Trophoblast cell (in vitro differentiated cells and primary cell): ENCODE data around the gene CACTIN.

Source experiments
- DNase-seq, 2 donors: peaks; one replicate each; pipeline ENCODE4 v3.0.0-alpha.2; 2016
- H2AFZ ChIP-seq: 2 replicates; pipeline ENCODE4 v1.6.1; 2013; ENCODE audit warnings: low read length, moderate library complexity, mild to moderate bottlenecking; ENCODE audit not compliant: insufficient read depth, poor library complexity
- H2AK5ac ChIP-seq: 2 replicates; pipeline ENCODE4 v1.6.1; 2013; ENCODE audit warnings: mild to moderate bottlenecking, low read length
- H2BK120ac ChIP-seq: 2 replicates; pipeline ENCODE4 v1.6.1; 2013; ENCODE audit warnings: low read length, mild to moderate bottlenecking, moderate library complexity; ENCODE audit not compliant: insufficient read depth, poor library complexity
- H2BK12ac ChIP-seq: 2 replicates; pipeline ENCODE4 v1.6.1; 2013; ENCODE audit warnings: mild to moderate bottlenecking, low read length, moderate library complexity
- H2BK5ac ChIP-seq: 2 replicates; pipeline ENCODE4 v1.6.1; 2013; ENCODE audit warnings: low read length, low read depth, moderate library complexity, mild to moderate bottlenecking; ENCODE audit not compliant: poor library complexity
- H3K14ac ChIP-seq: 2 replicates; pipeline ENCODE4 v1.6.1; 2013; ENCODE audit warnings: mild to moderate bottlenecking, low read length
- H3K18ac ChIP-seq: 2 replicates; pipeline ENCODE4 v1.6.1; 2013; ENCODE audit warnings: mild to moderate bottlenecking, low read length
- H3K23ac ChIP-seq: 2 replicates; pipeline ENCODE4 v1.6.1; 2013; ENCODE audit warnings: low read length
- H3K27ac ChIP-seq: 2 replicates; pipeline ENCODE4 v1.5.1; 2013; ENCODE audit warnings: low read depth, mild to moderate bottlenecking, inconsistent platforms, low read length, moderate library complexity
- H3K27me3 ChIP-seq: 2 replicates; pipeline ENCODE4 v1.6.1; 2013; ENCODE audit warnings: inconsistent platforms, mild to moderate bottlenecking, low read length, moderate library complexity; ENCODE audit not compliant: insufficient read depth
- H3K36me3 ChIP-seq, 2 experiments: 1 replicate in 1 of 2; 2 replicates in 1 of 2; pipeline ENCODE4 v1.6.1; 2013; ENCODE audit warnings: low read length in 2 of 2, mild to moderate bottlenecking in 2 of 2, moderate library complexity in 1 of 2; ENCODE audit not compliant: insufficient read depth in 2 of 2, control insufficient read depth in 1 of 2
- H3K4ac ChIP-seq: 2 replicates; pipeline ENCODE4 v1.6.1; 2013; ENCODE audit warnings: low read depth, mild to moderate bottlenecking, low read length, moderate library complexity
- H3K4me1 ChIP-seq, 2 experiments: 1 replicate in 1 of 2; 2 replicates in 1 of 2; pipeline ENCODE4 v1.6.1; 2013; ENCODE audit warnings: low read length in 2 of 2, mild to moderate bottlenecking in 2 of 2, moderate library complexity in 1 of 2; ENCODE audit not compliant: insufficient read depth in 2 of 2, control insufficient read depth in 1 of 2
- H3K4me2 ChIP-seq: 2 replicates; pipeline ENCODE4 v1.6.1; 2013; ENCODE audit warnings: inconsistent platforms, mild to moderate bottlenecking, low read length, moderate library complexity
- H3K4me3 ChIP-seq: 2 replicates; pipeline ENCODE4 v1.5.1; 2013; ENCODE audit warnings: mild to moderate bottlenecking, low read depth, low read length, inconsistent platforms
- H3K79me1 ChIP-seq: one replicate; pipeline ENCODE4 v1.6.1; 2013; ENCODE audit warnings: low read length
- H3K79me2 ChIP-seq: 2 replicates; pipeline ENCODE4 v1.6.1; 2013; ENCODE audit warnings: low read length, mild to moderate bottlenecking; ENCODE audit not compliant: control insufficient read depth, insufficient read depth, poor library complexity
- H3K9ac ChIP-seq: 2 replicates; pipeline ENCODE4 v1.6.1; 2013; ENCODE audit warnings: mild to moderate bottlenecking, low read length
- H3K9me3 ChIP-seq: 2 replicates; pipeline ENCODE4 v1.6.1; 2013; ENCODE audit warnings: low read depth, mild to moderate bottlenecking, control low read depth, inconsistent platforms, low read length; ENCODE audit not compliant: insufficient read depth
- H4K12ac ChIP-seq: 2 replicates; pipeline ENCODE4 v1.6.1; 2013; ENCODE audit warnings: low read depth, mild to moderate bottlenecking, low read length, moderate library complexity
- H4K8ac ChIP-seq: 2 replicates; pipeline ENCODE4 v1.6.1; 2013; ENCODE audit warnings: low read depth, mild to moderate bottlenecking, low read length, moderate library complexity
- H4K91ac ChIP-seq: one replicate; pipeline ENCODE4 v1.6.1; 2013; ENCODE audit warnings: low read depth, mild to moderate bottlenecking, low read length, moderate library complexity
- WGBS: extraction: QIAGEN DNeasy Blood & Tissue Kit; methylation state at CpG from one replicate; pipeline ENCODE4 v1.1.7; 2013; ENCODE audit warnings: missing lambda C conversion rate; ENCODE audit not compliant: insufficient read length, insufficient coverage; ENCODE audit errors: extremely low coverage; 5-methylcytosine and 5-hydroxymethylcytosine counted together

Gene CACTIN

GRCh38 chr19:3593156-3593555 is 33.4 kb downstream of the CACTIN start:
- no CpG with 5 or more reads among the region's 11 CpGs for WGBS

GRCh38 chr19:3591876-3592613 is 34.5 kb downstream of the CACTIN start:
- H2BK12ac ChIP-seq, result no peak overlapping the region
- H3K27ac ChIP-seq, result no peak overlapping the region
- H4K8ac ChIP-seq, result no peak overlapping the region
- no peaks in the 10 kb centered on the region for H3K79me1 ChIP-seq
- no peak overlapping the region for H3K9ac ChIP-seq
- H4K91ac ChIP-seq, result no peak overlapping the region
- WGBS, result no CpG with 5 or more reads among the region's 9 CpGs
- H3K14ac ChIP-seq, result no peak overlapping the region
- H3K23ac ChIP-seq, result no peak overlapping the region
- no peak overlapping the region for H2AFZ ChIP-seq
- no peak overlapping the region for H2BK120ac ChIP-seq
- H3K27me3 ChIP-seq, result no peaks in the 10 kb centered on the region
- no peak overlapping the region for H3K4ac ChIP-seq
- H3K79me2 ChIP-seq, result no peaks in the 10 kb centered on the region
- no peak for DNase-seq
- no peaks in the 10 kb centered on the region for H3K36me3 ChIP-seq
- no peak overlapping the region for H3K4me3 ChIP-seq
- no peak overlapping the region for H3K18ac ChIP-seq
- no peak overlapping the region for H3K4me2 ChIP-seq
- no peak overlapping the region for H2BK5ac ChIP-seq
- H4K12ac ChIP-seq, result no peak overlapping the region
- peaks cover 14% of the 10 kb centered on the region for H3K9me3 ChIP-seq
- H3K4me1 ChIP-seq, result no peaks in the 10 kb centered on the region
- H2AK5ac ChIP-seq, result no peak overlapping the region

More at GRCh38 chr19:3593156-3593555, 33.4 kb downstream of the CACTIN start:
- H3K4ac ChIP-seq, result no peak overlapping the region
- H3K18ac ChIP-seq, result no peak overlapping the region
- no peaks in the 10 kb centered on the region for H3K27me3 ChIP-seq
- no peak overlapping the region for H3K9ac ChIP-seq
- no peak overlapping the region for H2AFZ ChIP-seq
- H3K36me3 ChIP-seq, result no peaks in the 10 kb centered on the region
- H2BK5ac ChIP-seq, result no peak overlapping the region
- no peak overlapping the region for H2AK5ac ChIP-seq
- no peak overlapping the region for H4K8ac ChIP-seq
- H3K4me1 ChIP-seq, result no peaks in the 10 kb centered on the region
- H3K4me2 ChIP-seq, result no peak overlapping the region
- H3K27ac ChIP-seq, result no peak overlapping the region
- no peak overlapping the region for H3K23ac ChIP-seq
- no peak overlapping the region for H3K14ac ChIP-seq
- no peaks in the 10 kb centered on the region for H3K79me1 ChIP-seq
- no peak for DNase-seq
- H4K12ac ChIP-seq, result no peak overlapping the region
- peaks cover 14% of the 10 kb centered on the region for H3K9me3 ChIP-seq
- no peaks in the 10 kb centered on the region for H3K79me2 ChIP-seq
- no peak overlapping the region for H2BK12ac ChIP-seq
- no peak overlapping the region for H4K91ac ChIP-seq
- no peak overlapping the region for H3K4me3 ChIP-seq
- no peak overlapping the region for H2BK120ac ChIP-seq

GRCh38 chr19:3590991-3591659 is 35.5 kb downstream of the CACTIN start:
- Histone ChIP-seq H3K9me3 (peaks cover 16% of the 10 kb centered on the region), H3K4ac (no peak overlapping the region), H3K79me1 (no peaks in the 10 kb centered on the region), H2BK12ac (no peak overlapping the region), H3K27me3 (peaks cover 7% of the 10 kb centered on the region), H2AK5ac (no peak overlapping the region), H2BK120ac (no peak overlapping the region), H3K4me3 (no peak overlapping the region), H4K8ac (no peak overlapping the region), H3K18ac (no peak overlapping the region), H2BK5ac (no peak overlapping the region), H3K23ac (no peak overlapping the region), H3K36me3 (no peaks in the 10 kb centered on the region), H2AFZ (no peak overlapping the region), H4K12ac (no peak overlapping the region), H3K14ac (no peak overlapping the region), H3K9ac (no peak overlapping the region), H3K27ac (no peak overlapping the region), H3K79me2 (no peaks in the 10 kb centered on the region), H3K4me1 (no peaks in the 10 kb centered on the region), H3K4me2 (no peak overlapping the region), H4K91ac (no peak overlapping the region)
- no CpG with 5 or more reads among the region's 8 CpGs for WGBS
- DNase-seq, result no peak

DNA sequence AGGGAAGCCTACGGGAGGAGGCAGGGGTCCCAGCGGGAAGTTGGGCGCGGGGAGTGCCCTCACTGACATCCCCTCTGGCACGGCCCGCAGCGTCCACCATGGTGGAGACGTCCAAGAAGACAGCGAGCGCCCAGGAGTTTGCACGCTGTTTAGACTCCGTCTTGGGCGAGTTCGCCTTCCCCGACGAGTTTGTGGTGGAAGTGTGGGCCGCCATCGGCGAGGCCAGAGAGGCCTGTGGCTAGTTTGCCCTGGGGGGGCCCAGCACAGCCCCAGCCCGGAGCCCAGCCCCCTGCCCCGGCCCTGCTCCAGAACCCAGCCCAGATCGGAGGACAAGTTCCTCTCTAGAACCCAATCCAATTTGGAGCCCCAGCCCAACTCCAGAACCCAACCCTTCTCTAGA is 36.6 kb downstream of the CACTIN start:
- H2AK5ac ChIP-seq, result no peak overlapping the region
- H2BK5ac ChIP-seq, result no peak overlapping the region
- peaks cover 0 to 3% of the 10 kb centered on the region in 2 experiments for H3K4me1 ChIP-seq
- H3K9me3 ChIP-seq, result peaks cover 16% of the 10 kb centered on the region
- no peak overlapping the region for H3K4me2 ChIP-seq
- no CpG with 5 or more reads among the region's 22 CpGs for WGBS
- no peak overlapping the region for H2BK120ac ChIP-seq
- H3K4ac ChIP-seq, result no peak overlapping the region
- no peak for DNase-seq
- H3K27ac ChIP-seq, result no peak overlapping the region
- no peak overlapping the region for H2AFZ ChIP-seq
- H3K14ac ChIP-seq, result no peak overlapping the region
- no peak overlapping the region for H3K18ac ChIP-seq
- H3K36me3 ChIP-seq, result no peaks in the 10 kb centered on the region
- peaks cover 19% of the 10 kb centered on the region for H3K27me3 ChIP-seq
- H3K23ac ChIP-seq, result no peak overlapping the region
- no peaks in the 10 kb centered on the region for H3K79me2 ChIP-seq
- no peak overlapping the region for H3K9ac ChIP-seq
- peaks cover 2% of the 10 kb centered on the region for H3K79me1 ChIP-seq
- H4K12ac ChIP-seq, result no peak overlapping the region
- H4K8ac ChIP-seq, result no peak overlapping the region
- no peak overlapping the region for H2BK12ac ChIP-seq
- H4K91ac ChIP-seq, result no peak overlapping the region
- no peak overlapping the region for H3K4me3 ChIP-seq
